Vagina (tissue), 2 donors: ENCODE data around the gene NACA2. TPM values are rescaled to one million over a fixed set of nuclear protein-coding genes. Genes with fewer than 3 reads are reported as not detected.
"Not testable (repeated sequence)": the region's sequence is repeated elsewhere in the genome, so short reads cannot be mapped to it uniquely, and the experiment has no call there.

Source experiments
- DNase-seq, 2 donors: peaks; one replicate each; pipeline ENCODE4 v3.0.0-alpha.2; 2017; ENCODE audit errors: extremely low spot score in 2 of 2
- H3K27ac ChIP-seq: fragments of 200-600 bp; sonication (generic); one replicate; pipeline ENCODE4 v1.5.1; 2019
- H3K27me3 ChIP-seq: fragments of 200-600 bp; sonication (generic); one replicate; pipeline ENCODE4 v1.5.1; 2019
- H3K36me3 ChIP-seq, 2 donors: fragments of 200-600 bp; sonication (generic); one replicate each; pipeline ENCODE4 v1.5.1; 2017 to 2019
- H3K4me1 ChIP-seq: fragments of 200-600 bp; sonication (generic); one replicate; pipeline ENCODE4 v1.5.1; 2019
- H3K4me3 ChIP-seq, 2 donors: fragments of 200-600 bp; sonication (generic); 1 replicate in 1 of 2; 2 replicates in 1 of 2; pipeline ENCODE4 v1.5.1; 2016 to 2019
- H3K9me3 ChIP-seq: fragments of 200-600 bp; sonication (generic); one replicate; pipeline ENCODE4 v1.5.1; 2019
- CTCF ChIP-seq, 3 experiments: fragments of 450-650 bp in 2 of 3; fragments of 200-600 bp in 1 of 3; sonication (generic) in 1 of 3; IDR thresholded peaks; one replicate each; pipeline ENCODE4 v1.5.1; 2017 to 2019; ENCODE audit warnings: antibody characterized with exemption in 3 of 3, mild to moderate bottlenecking in 2 of 3, moderate library complexity in 2 of 3
- POLR2A ChIP-seq, 2 donors: fragments of 450-650 bp; IDR thresholded peaks; one replicate each; pipeline ENCODE4 v1.6.1; 2017; ENCODE audit warnings: antibody characterized with exemption in 2 of 2, mild to moderate bottlenecking in 2 of 2, moderate library complexity in 2 of 2
- POLR2AphosphoS5 ChIP-seq, 2 donors: sonication (generic); formaldehyde crosslinking; IDR thresholded peaks; one replicate each; pipeline ENCODE4 v1.9.0; 2017; ENCODE audit warnings: antibody characterized with exemption in 2 of 2, mild to moderate bottlenecking in 2 of 2, low read depth in 1 of 2; ENCODE audit not compliant: insufficient read depth in 1 of 2
- intact Hi-C: fragments of 100-400 bp; cut with DNase I; formaldehyde crosslinking; loops from one replicate; pipeline ENCODE4 v1.15.1; 2023
- total RNA-seq: library from RNA; depleted of rRNA; stranded (reverse); fragments of >200 nt; gene quantifications from one replicate; pipeline ENCODE4 v1.2.3, GENCODE V29; 2016

The NACA2 gene
- total RNA-seq, 1 donor from 2014 or later = not detected

GRCh38 chr17:61578645-61579044, 12.4 kb downstream of the NACA2 start:
- no peak for TF ChIP-seq POLR2AphosphoS5 (IDR thresholded peaks at IDR 0.05; ENCODE audit: insufficient read depth in 1 of 2, low read depth in 1 of 2)
- no peak for TF ChIP-seq CTCF (IDR thresholded peaks at IDR 0.05)
- TF ChIP-seq POLR2A (IDR thresholded peaks at IDR 0.05) = no peak
- DNase-seq = no peak
- no peaks in the 10 kb centered on the region for H3K27me3 ChIP-seq

GRCh38 chr17:61575983-61576382, 15.0 kb downstream of the NACA2 start:
- no peaks in the 10 kb centered on the region for H3K9me3 ChIP-seq
- TF ChIP-seq POLR2A (IDR thresholded peaks at IDR 0.05) = no peak
- no peak for TF ChIP-seq POLR2AphosphoS5 (IDR thresholded peaks at IDR 0.05; ENCODE audit: insufficient read depth in 1 of 2, low read depth in 1 of 2)
- TF ChIP-seq CTCF (IDR thresholded peaks at IDR 0.05) = no peak
- no peak overlapping the region for H3K27ac ChIP-seq
- intact Hi-C loops = no loop called here
- peaks cover 5% of the 10 kb centered on the region for H3K4me1 ChIP-seq
- DNase-seq = no peak
- no peaks in the 10 kb centered on the region for H3K36me3 ChIP-seq
- H3K27me3 ChIP-seq = no peaks in the 10 kb centered on the region
- H3K4me3 ChIP-seq = no peak overlapping the region

More at GRCh38 chr17:61578645-61579044, 12.4 kb downstream of the NACA2 start:
- H3K9me3 ChIP-seq = no peaks in the 10 kb centered on the region
- H3K27ac ChIP-seq = no peak overlapping the region
- H3K4me3 ChIP-seq = no peak overlapping the region
- intact Hi-C loops = no loop called here
- peaks cover 5% of the 10 kb centered on the region for H3K4me1 ChIP-seq
- no peaks in the 10 kb centered on the region for H3K36me3 ChIP-seq

- intact Hi-C loops = no loop called here
- TF ChIP-seq CTCF (IDR thresholded peaks at IDR 0.05) = no peak
- TF ChIP-seq POLR2A (IDR thresholded peaks at IDR 0.05) = no peak
- no peak for TF ChIP-seq POLR2AphosphoS5 (IDR thresholded peaks at IDR 0.05; ENCODE audit: insufficient read depth in 1 of 2, low read depth in 1 of 2)
- DNase-seq = no peak
- Histone ChIP-seq H3K27me3 (no peaks in the 10 kb centered on the region), H3K4me1 (peaks cover 5% of the 10 kb centered on the region), H3K4me3 (no peak overlapping the region), H3K9me3 (no peaks in the 10 kb centered on the region), H3K36me3 (no peaks in the 10 kb centered on the region), H3K27ac (no peak overlapping the region)
These were observed 15.6 kb downstream of the NACA2 start for GRCh38 chr17:61575352-61575975.

GRCh38 chr17:61574542-61575351, 16.3 kb downstream of the NACA2 start:
- no peak for DNase-seq
- intact Hi-C loops = no loop called here
- H3K27me3 ChIP-seq = no peaks in the 10 kb centered on the region
- peak in 1 of 3 experiments; percentile 14 for TF ChIP-seq CTCF (IDR thresholded peaks at IDR 0.05)
- no peak for TF ChIP-seq POLR2AphosphoS5 (IDR thresholded peaks at IDR 0.05; ENCODE audit: insufficient read depth in 1 of 2, low read depth in 1 of 2)
- no peak overlapping the region for H3K4me3 ChIP-seq
- H3K9me3 ChIP-seq = no peaks in the 10 kb centered on the region
- H3K4me1 ChIP-seq = peaks cover 5% of the 10 kb centered on the region
- H3K36me3 ChIP-seq = no peaks in the 10 kb centered on the region
- no peak overlapping the region for H3K27ac ChIP-seq

- H3K27ac ChIP-seq, intact Hi-C loops, H3K4me1 ChIP-seq, DNase-seq, H3K27me3 ChIP-seq, H3K4me3 ChIP-seq, H3K36me3 ChIP-seq, H3K9me3 ChIP-seq: not testable (repeated sequence)
These were observed 18.5 kb downstream of the NACA2 start for GRCh38 chr17:61572547-61572946.
